OCI-LY1 (cell line): Measurements from ENCODE around the gene SERPINA5.

Experiments
- EZH2 ChIP-seq: fragments of 200-600 bp; sonication (generic), shearing (Covaris generic); IDR thresholded peaks from 2 replicates; pipeline ENCODE4 v1.8.0; 2017; ENCODE audit warnings: borderline replicate concordance, mixed run types, mild to moderate bottlenecking, antibody characterized with exemption, low read length, moderate library complexity, mixed read lengths
- TF ChIP-seq, protein P1 (sequence below): fragments of 200-600 bp; sonication (generic), shearing (Covaris generic); IDR thresholded peaks from 2 replicates; pipeline ENCODE4 v1.5.1; 2017; ENCODE audit warnings: mild to moderate bottlenecking, antibody characterized with exemption, low read length, moderate library complexity, mixed read lengths

DNA sequence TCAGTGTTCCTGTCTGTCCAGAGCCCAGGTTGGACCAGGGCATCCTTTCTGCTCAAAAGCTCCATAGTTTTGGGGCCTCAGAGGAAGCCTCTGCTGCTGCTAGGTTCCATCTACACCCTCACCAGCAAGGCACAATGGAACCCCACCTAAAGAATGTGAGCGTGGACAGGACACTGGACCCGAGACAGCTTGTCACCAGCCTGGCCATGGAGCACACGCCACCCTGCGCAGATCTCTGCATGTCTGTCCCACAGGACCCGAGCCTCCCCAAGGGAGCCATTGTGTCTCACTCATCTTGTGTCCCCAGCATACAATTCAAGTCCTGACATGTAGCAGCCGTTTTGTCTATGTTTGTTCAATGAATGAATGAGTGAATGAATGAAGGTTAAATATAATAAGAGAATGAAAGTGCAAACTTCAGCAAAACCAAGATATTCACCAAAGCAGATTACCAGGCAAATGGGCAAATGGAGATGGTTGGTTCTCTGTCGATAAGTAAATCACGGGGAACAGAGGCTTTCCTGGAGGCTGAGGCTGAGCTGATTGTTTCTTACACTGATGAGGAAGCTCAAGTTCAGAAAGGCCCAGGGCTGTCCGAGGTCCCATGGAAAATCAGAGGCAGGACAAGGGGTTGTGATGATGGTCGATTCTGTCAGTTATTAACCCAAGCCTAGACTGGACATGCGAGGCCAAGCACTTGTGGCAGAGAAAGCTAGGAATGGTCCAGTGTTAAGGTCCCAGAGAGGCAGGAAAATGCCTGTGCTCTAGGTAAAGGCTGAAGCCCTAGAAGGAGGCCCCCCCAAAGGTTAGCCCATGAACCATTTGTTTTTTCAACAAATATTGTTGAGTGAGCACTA is 58.0 kb downstream of the SERPINA5 start:
- TF ChIP-seq, protein P1, sequence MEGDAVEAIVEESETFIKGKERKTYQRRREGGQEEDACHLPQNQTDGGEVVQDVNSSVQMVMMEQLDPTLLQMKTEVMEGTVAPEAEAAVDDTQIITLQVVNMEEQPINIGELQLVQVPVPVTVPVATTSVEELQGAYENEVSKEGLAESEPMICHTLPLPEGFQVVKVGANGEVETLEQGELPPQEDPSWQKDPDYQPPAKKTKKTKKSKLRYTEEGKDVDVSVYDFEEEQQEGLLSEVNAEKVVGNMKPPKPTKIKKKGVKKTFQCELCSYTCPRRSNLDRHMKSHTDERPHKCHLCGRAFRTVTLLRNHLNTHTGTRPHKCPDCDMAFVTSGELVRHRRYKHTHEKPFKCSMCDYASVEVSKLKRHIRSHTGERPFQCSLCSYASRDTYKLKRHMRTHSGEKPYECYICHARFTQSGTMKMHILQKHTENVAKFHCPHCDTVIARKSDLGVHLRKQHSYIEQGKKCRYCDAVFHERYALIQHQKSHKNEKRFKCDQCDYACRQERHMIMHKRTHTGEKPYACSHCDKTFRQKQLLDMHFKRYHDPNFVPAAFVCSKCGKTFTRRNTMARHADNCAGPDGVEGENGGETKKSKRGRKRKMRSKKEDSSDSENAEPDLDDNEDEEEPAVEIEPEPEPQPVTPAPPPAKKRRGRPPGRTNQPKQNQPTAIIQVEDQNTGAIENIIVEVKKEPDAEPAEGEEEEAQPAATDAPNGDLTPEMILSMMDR: no peak
- no peak for TF ChIP-seq EZH2
